ENCODE measurements around the gene ANGEL1. TPM values are rescaled to one million over a fixed set of nuclear protein-coding genes. Genes with fewer than 3 reads are reported as not detected.

The ANGEL1 gene
- total RNA-seq, 2 donors from 2014 or later: 26.5 to 44.2 TPM

DNA sequence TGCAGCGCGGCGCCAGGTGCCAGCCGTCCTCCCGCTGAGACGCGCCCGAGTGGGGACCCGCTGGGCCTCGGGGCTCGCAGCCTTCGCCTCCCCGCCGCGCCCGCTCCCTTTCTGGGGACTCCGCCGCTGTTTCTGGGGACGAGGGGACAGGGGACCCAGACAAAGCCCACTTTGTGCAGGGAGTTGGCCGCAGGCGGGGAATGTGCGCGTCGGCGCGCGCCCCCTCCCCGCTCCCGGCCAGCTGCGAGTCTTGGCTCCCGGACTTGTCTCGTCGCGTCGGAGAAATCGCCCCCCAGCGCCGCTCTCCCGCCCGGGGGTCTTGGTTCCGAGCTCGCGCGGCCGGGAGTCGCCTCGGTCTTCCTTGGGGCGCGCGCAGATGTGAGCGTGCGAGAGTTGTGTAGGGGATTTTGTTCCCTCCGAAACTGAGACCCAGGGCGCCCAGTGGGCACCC is 50.7 kb downstream of the ANGEL1 start:
- no peak for ATAC-seq
- peak overlapping the region in 3 of 4 donors; percentile 4 to 62 (median 48) for H3K27ac ChIP-seq
- peaks cover 20% of the 10 kb centered on the region for H3K4me1 ChIP-seq
- no peak for TF ChIP-seq POLR2A (IDR thresholded peaks at IDR 0.05)
- TF ChIP-seq, protein P1, sequence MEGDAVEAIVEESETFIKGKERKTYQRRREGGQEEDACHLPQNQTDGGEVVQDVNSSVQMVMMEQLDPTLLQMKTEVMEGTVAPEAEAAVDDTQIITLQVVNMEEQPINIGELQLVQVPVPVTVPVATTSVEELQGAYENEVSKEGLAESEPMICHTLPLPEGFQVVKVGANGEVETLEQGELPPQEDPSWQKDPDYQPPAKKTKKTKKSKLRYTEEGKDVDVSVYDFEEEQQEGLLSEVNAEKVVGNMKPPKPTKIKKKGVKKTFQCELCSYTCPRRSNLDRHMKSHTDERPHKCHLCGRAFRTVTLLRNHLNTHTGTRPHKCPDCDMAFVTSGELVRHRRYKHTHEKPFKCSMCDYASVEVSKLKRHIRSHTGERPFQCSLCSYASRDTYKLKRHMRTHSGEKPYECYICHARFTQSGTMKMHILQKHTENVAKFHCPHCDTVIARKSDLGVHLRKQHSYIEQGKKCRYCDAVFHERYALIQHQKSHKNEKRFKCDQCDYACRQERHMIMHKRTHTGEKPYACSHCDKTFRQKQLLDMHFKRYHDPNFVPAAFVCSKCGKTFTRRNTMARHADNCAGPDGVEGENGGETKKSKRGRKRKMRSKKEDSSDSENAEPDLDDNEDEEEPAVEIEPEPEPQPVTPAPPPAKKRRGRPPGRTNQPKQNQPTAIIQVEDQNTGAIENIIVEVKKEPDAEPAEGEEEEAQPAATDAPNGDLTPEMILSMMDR (IDR thresholded peaks at IDR 0.05): no peak
- 0% methylated on average over 45 of the region's 54 CpGs; no CpG with 5 or more reads in 1 of the 2 donors for WGBS, 2 donors
- H3K4me3 ChIP-seq: peak overlapping the region; percentile 5 to 35
- no peaks in the 10 kb centered on the region for H3K36me3 ChIP-seq (replicated peaks in 1 of 2; ENCODE audit: insufficient read depth in 1 of 2, low read depth in 2 of 2)
- DNase-seq: no peak
- H3K9me3 ChIP-seq: no peaks in the 10 kb centered on the region
- no peaks in the 10 kb centered on the region for H3K27me3 ChIP-seq
- intact Hi-C loops (cut with DNase I): no loop called here

DNA sequence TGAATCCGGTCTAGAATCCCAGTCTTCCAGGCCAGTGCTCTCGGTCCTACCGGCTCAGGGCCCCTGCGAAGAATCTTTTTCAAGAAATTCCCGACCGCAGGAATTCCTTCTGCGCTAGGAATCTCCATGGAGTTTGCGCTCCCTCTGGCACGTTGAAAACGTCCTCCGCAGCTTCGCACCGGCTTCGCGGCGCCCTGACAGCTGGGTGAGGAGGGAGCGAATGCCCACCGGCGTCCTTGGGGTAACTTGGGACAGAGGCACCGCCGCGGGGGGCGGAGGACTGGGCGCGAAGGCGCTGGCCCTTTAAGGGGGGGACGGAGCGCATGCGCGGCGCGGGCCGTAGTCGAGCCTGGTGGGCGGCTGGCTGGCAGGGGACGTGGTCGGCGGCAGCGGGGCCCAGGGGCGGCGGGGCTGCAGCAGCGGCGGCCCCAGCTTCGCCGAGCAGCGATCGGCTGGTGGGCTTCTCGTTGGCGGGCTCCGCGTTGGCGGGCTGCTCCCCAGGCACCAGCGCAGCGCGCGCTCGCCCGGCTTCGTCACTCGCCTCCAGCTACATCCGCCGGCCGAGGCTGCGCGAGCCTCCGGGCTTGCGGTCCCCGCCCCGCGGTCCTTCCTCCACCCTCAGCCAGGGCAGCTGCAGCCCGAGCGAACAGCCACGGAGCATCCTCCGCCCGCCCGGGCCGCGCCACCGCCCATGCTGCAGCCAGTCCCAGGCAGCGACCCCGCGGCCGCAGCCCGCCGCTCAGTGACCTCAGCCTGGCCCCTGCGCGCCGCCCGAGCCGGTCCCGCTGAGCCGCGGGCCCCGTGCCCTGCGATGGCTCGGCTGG is 51.3 kb downstream of the ANGEL1 start, which contains the start of gene VASH1:
Gene VASH1, plus strand, starts transcription at position 333 of the 824 bp plus-strand sequence. CDS start 1,354 bp downstream, outside the sequence.
- DNase-seq (peak in 3 of 4 donors; percentile 47 to 61 (median 57)), ATAC-seq (peak; percentile 66)
- H3K27ac ChIP-seq: peak within 1 kb of the TSS in 3 of 4 donors; percentile 4 to 62 (median 48)
- H3K4me1 ChIP-seq: peaks cover 20% of the 10 kb centered on the region
- H3K36me3 ChIP-seq (replicated peaks in 1 of 2; ENCODE audit: insufficient read depth in 1 of 2, low read depth in 2 of 2): no peaks in the 10 kb centered on the region
- peak within 1 kb of the TSS; percentile 5 to 35 for H3K4me3 ChIP-seq
- no peaks in the 10 kb centered on the region for H3K27me3 ChIP-seq
- intact Hi-C loops (cut with DNase I): no loop called here
- H3K9me3 ChIP-seq: no peaks in the 10 kb centered on the region
- peak in 1 of 3 donors; percentile 15 for TF ChIP-seq POLR2A (IDR thresholded peaks at IDR 0.05)
- TF ChIP-seq, protein P1 (IDR thresholded peaks at IDR 0.05): no peak
- WGBS, 2 donors: 1 to 4% methylated on average over 4 to 94 of the region's 96 CpGs

DNA sequence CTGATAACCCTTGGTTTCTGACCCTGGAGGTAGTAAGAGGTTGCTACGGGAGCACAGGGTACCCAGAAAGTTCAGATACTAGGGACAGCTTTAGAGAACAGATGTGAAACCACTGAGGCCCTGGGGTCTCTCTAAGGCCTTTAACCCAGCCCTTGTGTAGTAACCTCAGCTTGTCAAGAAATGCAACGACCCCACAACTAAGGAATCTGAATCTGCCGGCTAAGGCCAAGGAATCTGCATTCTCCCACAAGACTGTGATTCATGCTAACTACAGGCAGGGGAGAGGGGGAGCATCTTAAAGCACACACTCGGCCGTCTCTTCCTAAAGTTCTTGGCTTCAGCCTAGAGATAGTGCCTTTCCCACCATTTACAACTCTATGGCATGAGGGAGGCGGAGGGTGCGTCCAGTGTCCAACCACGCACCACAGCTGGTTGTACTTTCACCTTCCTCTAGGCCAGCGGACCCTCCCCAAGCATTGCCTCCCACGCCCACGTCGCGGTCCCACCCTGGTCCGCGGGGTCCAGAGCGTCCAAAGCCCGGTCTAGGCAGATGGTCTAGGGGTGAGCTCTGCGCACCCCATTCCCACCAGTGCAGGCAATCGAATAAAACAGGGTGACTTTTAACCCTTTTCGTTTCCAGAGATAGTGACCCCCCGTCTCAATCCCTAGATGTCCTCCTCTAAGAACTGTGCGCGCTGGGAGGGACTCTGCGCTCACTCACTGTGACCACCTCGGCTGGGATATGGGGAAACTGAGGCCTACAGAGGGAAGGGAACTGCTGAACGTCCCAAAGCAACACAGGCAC is 52.1 kb downstream of the ANGEL1 start:
- Histone ChIP-seq H3K36me3 (replicated peaks in 1 of 2; ENCODE audit: insufficient read depth in 1 of 2, low read depth in 2 of 2) (no peaks in the 10 kb centered on the region), H3K4me1 (peaks cover 20% of the 10 kb centered on the region), H3K4me3 (no peak overlapping the region), H3K27me3 (no peaks in the 10 kb centered on the region), H3K9me3 (no peaks in the 10 kb centered on the region), H3K27ac (no peak overlapping the region)
- intact Hi-C loops (cut with DNase I): no loop called here
- ATAC-seq (no peak), DNase-seq (no peak)
- 53 to 55% methylated on average over 23 to 26 of the region's 26 CpGs for WGBS, 2 donors
- TF ChIP-seq POLR2A (IDR thresholded peaks at IDR 0.05): no peak
- TF ChIP-seq, protein P1 (IDR thresholded peaks at IDR 0.05): no peak

DNA sequence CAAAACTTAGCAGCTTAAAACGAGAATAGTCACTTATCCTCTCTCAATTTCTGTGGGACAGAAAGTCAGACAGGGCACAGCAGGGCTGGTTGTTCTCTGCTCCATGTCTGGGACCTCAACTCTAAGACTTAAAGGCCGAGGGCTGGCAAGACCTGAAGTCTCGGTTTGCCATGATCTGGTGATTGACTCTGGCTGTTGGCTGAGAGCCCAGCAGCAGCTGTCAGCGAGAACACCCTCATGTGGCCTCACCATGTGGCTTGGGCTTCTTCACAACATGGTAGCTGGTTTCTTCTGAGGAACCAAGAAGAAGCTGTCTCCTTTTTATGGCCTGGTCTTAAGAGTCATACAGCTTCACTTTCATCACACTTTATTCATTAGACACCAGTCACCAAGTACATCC is 53.1 kb downstream of the ANGEL1 start:
- Histone ChIP-seq H3K4me1 (peaks cover 20% of the 10 kb centered on the region), H3K4me3 (no peak overlapping the region), H3K9me3 (no peaks in the 10 kb centered on the region), H3K36me3 (replicated peaks in 1 of 2; ENCODE audit: insufficient read depth in 1 of 2, low read depth in 2 of 2) (no peaks in the 10 kb centered on the region), H3K27ac (no peak overlapping the region), H3K27me3 (no peaks in the 10 kb centered on the region)
- intact Hi-C loops (cut with DNase I): no loop called here
- TF ChIP-seq, protein P1 (IDR thresholded peaks at IDR 0.05): no peak
- TF ChIP-seq POLR2A (IDR thresholded peaks at IDR 0.05): no peak
- DNase-seq: no peak
- no peak for ATAC-seq
- WGBS, 2 donors: 58 to 63% methylated on average over 4 of the region's 4 CpGs

Measured in body of pancreas (tissue), 4 donors.